Adrenal gland (tissue), 5 donors: ENCODE results near the gene GLP2R.

Experiments used
- POLR2A ChIP-seq, 2 donors: fragments of 450-650 bp; IDR thresholded peaks; one replicate each; pipeline ENCODE4 v1.6.1; 2017; ENCODE audit warnings: antibody characterized with exemption in 2 of 2, mild to moderate bottlenecking in 2 of 2, moderate library complexity in 1 of 2
- TF ChIP-seq, protein P1 (sequence below), 6 experiments: fragments of 450-650 bp in 4 of 6; fragments of 200-600 bp in 2 of 6; sonication (generic) in 1 of 6; IDR thresholded peaks; 1 replicate in 5 of 6; 2 replicates in 1 of 6; pipeline versions ENCODE4 v1.5.1 to v1.8.0; 2016 to 2021; ENCODE audit warnings: antibody characterized with exemption in 6 of 6, mild to moderate bottlenecking in 2 of 6, moderate library complexity in 1 of 6
- donor health status: DM: no; HTN: no; CAD: no.

DNA sequence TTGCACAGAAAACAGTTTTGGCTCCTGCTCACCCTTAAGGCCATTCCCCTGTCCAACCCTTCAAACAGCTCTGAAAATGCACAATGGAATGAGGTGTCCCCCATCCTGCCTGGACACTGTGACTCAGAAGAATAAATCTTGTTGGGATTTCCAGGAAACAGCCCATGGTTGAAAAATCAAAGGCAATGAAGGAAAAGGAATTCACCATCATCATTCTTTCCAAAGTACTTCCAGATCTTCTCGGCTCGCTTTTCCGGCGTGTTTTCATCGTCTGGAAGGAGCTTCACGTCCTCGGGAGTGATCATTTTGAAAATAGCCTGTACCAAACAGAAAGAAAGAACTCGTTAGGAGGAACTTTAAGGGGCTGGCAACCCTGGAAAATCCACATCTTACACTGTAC is 75.1 kb downstream of the GLP2R start:
- TF ChIP-seq, protein P1, sequence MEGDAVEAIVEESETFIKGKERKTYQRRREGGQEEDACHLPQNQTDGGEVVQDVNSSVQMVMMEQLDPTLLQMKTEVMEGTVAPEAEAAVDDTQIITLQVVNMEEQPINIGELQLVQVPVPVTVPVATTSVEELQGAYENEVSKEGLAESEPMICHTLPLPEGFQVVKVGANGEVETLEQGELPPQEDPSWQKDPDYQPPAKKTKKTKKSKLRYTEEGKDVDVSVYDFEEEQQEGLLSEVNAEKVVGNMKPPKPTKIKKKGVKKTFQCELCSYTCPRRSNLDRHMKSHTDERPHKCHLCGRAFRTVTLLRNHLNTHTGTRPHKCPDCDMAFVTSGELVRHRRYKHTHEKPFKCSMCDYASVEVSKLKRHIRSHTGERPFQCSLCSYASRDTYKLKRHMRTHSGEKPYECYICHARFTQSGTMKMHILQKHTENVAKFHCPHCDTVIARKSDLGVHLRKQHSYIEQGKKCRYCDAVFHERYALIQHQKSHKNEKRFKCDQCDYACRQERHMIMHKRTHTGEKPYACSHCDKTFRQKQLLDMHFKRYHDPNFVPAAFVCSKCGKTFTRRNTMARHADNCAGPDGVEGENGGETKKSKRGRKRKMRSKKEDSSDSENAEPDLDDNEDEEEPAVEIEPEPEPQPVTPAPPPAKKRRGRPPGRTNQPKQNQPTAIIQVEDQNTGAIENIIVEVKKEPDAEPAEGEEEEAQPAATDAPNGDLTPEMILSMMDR (IDR thresholded peaks at IDR 0.05), result no peak
- TF ChIP-seq POLR2A (IDR thresholded peaks at IDR 0.05), result no peak
